Measurements from ENCODE around the gene HRH2. TPM values are rescaled to one million over a fixed set of nuclear protein-coding genes. Genes with fewer than 3 reads are reported as not detected.

HRH2 gene
- polyA plus RNA-seq, 1 donor (not counting 4 experiments of a cell fraction or from before 2014, with no cell fraction given): not detected

DNA sequence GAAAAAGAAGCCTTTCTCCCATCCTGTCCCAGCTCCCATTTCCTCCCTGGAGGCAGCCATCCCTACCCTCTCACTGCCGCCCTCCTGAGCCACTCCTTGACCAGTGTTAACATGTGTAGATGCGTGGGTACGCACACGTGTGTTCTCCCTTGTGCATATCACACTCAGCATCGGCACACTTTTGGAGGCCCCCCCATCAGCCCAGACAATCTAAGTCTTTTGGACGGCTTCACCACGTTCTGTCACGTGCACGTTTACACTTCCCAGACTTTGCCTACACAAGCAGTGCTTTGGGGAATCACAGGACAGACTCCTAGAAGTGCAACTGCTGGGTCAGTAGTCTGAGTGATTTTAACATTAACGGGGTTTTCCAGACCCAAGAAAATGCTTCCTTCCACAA is 18.0 kb downstream of the HRH2 start:
- Histone ChIP-seq H3K27me3 (ENCODE audit: control insufficient read depth, extremely low read depth, insufficient read depth, low read length) (peaks cover 26% of the 10 kb centered on the region), H3K27ac (ENCODE audit: control insufficient read depth, insufficient read depth, low read length) (no peak overlapping the region), H3K9ac (ENCODE audit: control insufficient read depth, extremely low read depth, insufficient read depth, low read length) (no peak overlapping the region), H3K79me2 (ENCODE audit: control insufficient read depth, insufficient read depth, low read length) (no peaks in the 10 kb centered on the region), H3K4me2 (ENCODE audit: control insufficient read depth, extremely low read depth, insufficient read depth, low read depth, low read length) (no peak overlapping the region), H3K4me3 (ENCODE audit: control insufficient read depth in 2 of 3, extremely low read depth in 1 of 3, insufficient read depth in 2 of 3, low read depth in 1 of 3, low read length in 3 of 3) (no peak overlapping the region), H3K4me1 (ENCODE audit: control insufficient read depth, extremely low read depth, insufficient read depth, low read length) (no peaks in the 10 kb centered on the region), H2AFZ (ENCODE audit: control insufficient read depth, low read length) (no peak overlapping the region), H3K36me3 (ENCODE audit: control insufficient read depth in 2 of 2, extremely low read depth in 1 of 2, insufficient read depth in 2 of 2, low read length in 2 of 2) (no peaks in the 10 kb centered on the region), H3K9me3 (ENCODE audit: control insufficient read depth, low read depth, low read length) (no peaks in the 10 kb centered on the region), H3K9me1 (ENCODE audit: control insufficient read depth, extremely low read depth, insufficient read depth, low read length) (no peaks in the 10 kb centered on the region), H4K20me1 (ENCODE audit: control insufficient read depth, extremely low read depth, insufficient read depth, low read length) (no peaks in the 10 kb centered on the region)
- FAIRE-seq (no peak), DNase-seq (ENCODE audit: low read depth, low spot score) (no peak)
- dilution Hi-C loops (cut with MboI; ENCODE audit: extremely low pct_ligation_motif_present, low sequenced_read_pairs): no loop called here
- TF ChIP-seq CTCF (optimal IDR thresholded peaks at IDR 0.05 in 1 of 3, IDR thresholded peaks at IDR 0.05 in 1 of 3, conservative IDR thresholded peaks at IDR 0.05 in 1 of 3; ENCODE audit: extremely low read depth in 1 of 3, insufficient read depth in 2 of 3, low read length in 3 of 3): no peak
- no peak for TF ChIP-seq EZH2 (IDR thresholded peaks at IDR 0.05; ENCODE audit: low read length)

- no peaks in the 10 kb centered on the region for H3K9me3 ChIP-seq (ENCODE audit: control insufficient read depth, low read depth, low read length)
- no peak overlapping the region for H3K4me3 ChIP-seq (ENCODE audit: control insufficient read depth in 2 of 3, extremely low read depth in 1 of 3, insufficient read depth in 2 of 3, low read depth in 1 of 3, low read length in 3 of 3)
- FAIRE-seq (no peak), DNase-seq (ENCODE audit: low read depth, low spot score) (no peak)
- H3K79me2 ChIP-seq (ENCODE audit: control insufficient read depth, insufficient read depth, low read length): no peaks in the 10 kb centered on the region
- no peak overlapping the region for H3K9ac ChIP-seq (ENCODE audit: control insufficient read depth, extremely low read depth, insufficient read depth, low read length)
- dilution Hi-C loops (cut with MboI; ENCODE audit: extremely low pct_ligation_motif_present, low sequenced_read_pairs): no loop called here
- H3K9me1 ChIP-seq (ENCODE audit: control insufficient read depth, extremely low read depth, insufficient read depth, low read length): no peaks in the 10 kb centered on the region
- H2AFZ ChIP-seq (ENCODE audit: control insufficient read depth, low read length): no peak overlapping the region
- TF ChIP-seq CTCF (optimal IDR thresholded peaks at IDR 0.05 in 1 of 3, IDR thresholded peaks at IDR 0.05 in 1 of 3, conservative IDR thresholded peaks at IDR 0.05 in 1 of 3; ENCODE audit: extremely low read depth in 1 of 3, insufficient read depth in 2 of 3, low read length in 3 of 3): no peak
- TF ChIP-seq EZH2 (IDR thresholded peaks at IDR 0.05; ENCODE audit: low read length): no peak
- H3K36me3 ChIP-seq (ENCODE audit: control insufficient read depth in 2 of 2, extremely low read depth in 1 of 2, insufficient read depth in 2 of 2, low read length in 2 of 2): no peaks in the 10 kb centered on the region
- H3K27me3 ChIP-seq (ENCODE audit: control insufficient read depth, extremely low read depth, insufficient read depth, low read length): peaks cover 32% of the 10 kb centered on the region
- no peaks in the 10 kb centered on the region for H4K20me1 ChIP-seq (ENCODE audit: control insufficient read depth, extremely low read depth, insufficient read depth, low read length)
- no peak overlapping the region for H3K27ac ChIP-seq (ENCODE audit: control insufficient read depth, insufficient read depth, low read length)
- no peak overlapping the region for H3K4me2 ChIP-seq (ENCODE audit: control insufficient read depth, extremely low read depth, insufficient read depth, low read depth, low read length)
- H3K4me1 ChIP-seq (ENCODE audit: control insufficient read depth, extremely low read depth, insufficient read depth, low read length): no peaks in the 10 kb centered on the region
These were observed 19.7 kb downstream of the HRH2 start for GRCh38 chr5:175677571-175677970.
